Stimulated activated CD8-positive, alpha-beta memory T cell treated with anti-CD3 and anti-CD28 coated beads, Interleukin-12 subunit alpha, Interleukin-12 subunit beta, amount 100 ng/mL, for 4 hours (primary cell): ENCODE measurements around the gene TMEM260.
"Not testable (repeated sequence)": the region's sequence is repeated elsewhere in the genome, so short reads cannot be mapped to it uniquely, and the experiment has no call there.

Experiments
- DNase-seq: peaks from one replicate; pipeline ENCODE4 v3.0.0-alpha.2; 2020; ENCODE audit warnings: low read depth

TMEM260 gene

GRCh38 chr14:56598519-56598918 is 18.9 kb downstream of the TMEM260 start:
- no peak for DNase-seq

GRCh38 chr14:56603648-56604047 is 24.1 kb downstream of the TMEM260 start:
- DNase-seq = no peak

- no peak for DNase-seq
Measured at GRCh38 chr14:56608689-56609088, 29.1 kb downstream of the TMEM260 start.

- DNase-seq = not testable (repeated sequence)
Measured at GRCh38 chr14:56611663-56612062, 32.1 kb downstream of the TMEM260 start.

- DNase-seq = no peak
Measured at GRCh38 chr14:56617084-56617483, 37.5 kb downstream of the TMEM260 start.

- no peak for DNase-seq
Measured at GRCh38 chr14:56630707-56631106, 51.1 kb downstream of the TMEM260 start.

- no peak for DNase-seq
Measured at GRCh38 chr14:56632195-56632594, 52.6 kb downstream of the TMEM260 start.

GRCh38 chr14:56633544-56633943 is 53.9 kb downstream of the TMEM260 start:
- DNase-seq = no peak

GRCh38 chr14:56635041-56635440 is 55.4 kb downstream of the TMEM260 start:
- no peak for DNase-seq

GRCh38 chr14:56647493-56647892 is 67.9 kb downstream of the TMEM260 start:
- DNase-seq = no peak

GRCh38 chr14:56648508-56649301 is 69.1 kb downstream of the TMEM260 start:
- no peak for DNase-seq

GRCh38 chr14:56649382-56649781 is 69.8 kb downstream of the TMEM260 start:
- DNase-seq = no peak

GRCh38 chr14:56650048-56650447 is 70.5 kb downstream of the TMEM260 start:
- no peak for DNase-seq

- no peak for DNase-seq
Measured at GRCh38 chr14:56650979-56651378, 71.4 kb downstream of the TMEM260 start.

- no peak for DNase-seq
Measured at GRCh38 chr14:56657604-56658003, 78.0 kb downstream of the TMEM260 start.

- DNase-seq = no peak
Measured at GRCh38 chr14:56659378-56659777, 79.8 kb downstream of the TMEM260 start.

GRCh38 chr14:56659964-56660551 is 80.5 kb downstream of the TMEM260 start:
- no peak for DNase-seq

- DNase-seq = no peak
Measured at GRCh38 chr14:56660677-56661389, 81.2 kb downstream of the TMEM260 start.

- DNase-seq = no peak
Measured at GRCh38 chr14:56661478-56661877, 81.9 kb downstream of the TMEM260 start.

- DNase-seq = no peak
Measured at GRCh38 chr14:56664811-56665421, 85.3 kb downstream of the TMEM260 start.

GRCh38 chr14:56666294-56666693 is 86.7 kb downstream of the TMEM260 start:
- DNase-seq = no peak

GRCh38 chr14:56666716-56667115 is 87.1 kb downstream of the TMEM260 start:
- DNase-seq = no peak

GRCh38 chr14:56667290-56667689 is 87.7 kb downstream of the TMEM260 start:
- DNase-seq = not testable (repeated sequence)
